Activated CD4-positive, CD25-positive, alpha-beta regulatory T cell (primary cell): Measurements from ENCODE around the gene GOLT1A.

Experiments used
- DNase-seq, 4 experiments: peaks; one replicate each; lab custom pipeline; 2025; lab: John Stamatoyannopoulos, UW

Gene GOLT1A

DNA sequence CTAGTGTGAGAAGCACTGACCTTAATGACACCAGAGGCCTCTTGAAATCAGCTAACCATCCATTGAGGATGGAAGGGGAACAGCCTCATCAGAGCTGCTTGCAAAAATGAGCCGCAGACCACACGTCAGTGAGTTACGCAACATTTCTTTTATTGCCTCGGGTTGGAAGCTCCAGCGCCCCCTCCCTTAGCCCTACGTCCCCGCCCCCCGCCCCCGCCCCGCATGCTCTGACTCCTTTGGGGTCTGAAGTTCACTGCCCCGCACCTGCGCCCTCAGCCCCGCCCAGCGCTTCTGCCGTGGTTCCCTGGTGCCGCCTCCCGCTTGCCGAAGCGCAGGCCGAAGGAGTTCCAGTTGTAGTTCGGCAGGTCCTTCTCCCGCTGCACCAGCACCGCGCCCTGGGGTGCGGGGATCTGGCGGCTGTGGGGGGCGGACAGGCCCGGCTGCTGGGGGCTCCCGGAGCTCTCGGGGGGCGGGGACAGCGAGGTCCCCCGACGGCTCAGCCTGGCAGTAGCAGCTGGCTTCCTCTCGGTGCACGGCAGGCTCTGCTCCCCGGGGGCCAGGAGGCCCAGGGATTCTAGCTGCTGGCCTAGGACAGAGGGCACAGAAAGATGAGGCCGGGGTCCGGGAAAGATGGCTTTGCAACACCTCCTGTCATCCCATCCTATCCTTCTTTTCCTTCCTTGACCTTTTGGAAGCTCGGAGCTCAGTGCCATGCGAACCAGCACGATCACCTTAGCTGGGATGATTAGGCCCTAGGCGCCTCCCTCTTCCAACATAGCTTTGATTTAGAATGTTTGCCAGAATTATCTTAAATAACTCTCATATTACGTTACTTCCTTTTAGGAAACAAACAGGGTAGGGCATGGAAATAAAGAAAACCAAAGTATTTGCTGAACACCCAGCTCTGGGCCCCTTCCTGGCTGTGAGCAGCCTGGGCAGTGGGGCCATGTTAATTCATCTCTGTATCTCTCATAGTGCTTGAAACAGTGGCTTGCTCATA, 23.3 kb downstream of the GOLT1A start:
- no peak for DNase-seq

DNA sequence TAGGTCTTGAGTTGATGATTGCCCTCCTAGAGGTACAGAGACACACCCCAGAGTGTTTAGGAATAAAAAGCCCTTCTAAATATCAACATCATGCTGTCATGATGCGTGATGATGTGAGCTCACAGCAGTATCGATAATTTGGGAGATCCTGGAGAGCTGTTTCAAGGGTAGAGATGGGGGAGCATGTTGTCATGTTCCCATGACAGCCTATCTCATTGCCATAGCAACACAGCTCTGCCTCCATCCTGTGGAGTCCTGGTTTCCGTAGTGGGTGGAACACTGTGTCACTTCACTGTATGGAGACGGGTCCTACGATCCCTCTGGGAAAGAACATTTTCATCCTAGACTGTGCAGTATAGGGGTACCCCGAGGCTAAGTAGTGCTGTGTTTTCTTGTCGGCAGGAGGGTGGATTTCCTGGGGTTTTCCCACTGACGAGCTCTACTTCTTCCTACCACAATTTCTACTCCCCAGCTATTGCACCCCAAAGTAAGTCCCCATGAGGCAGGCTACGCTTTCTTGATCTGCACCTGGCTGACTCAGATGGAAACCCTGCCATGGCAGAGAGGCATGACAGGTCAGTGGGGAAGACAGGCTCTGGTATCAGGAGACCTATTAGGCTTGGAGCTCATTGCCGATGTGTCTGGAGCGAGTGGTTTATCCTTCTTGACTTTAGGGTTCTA, 24.7 kb downstream of the GOLT1A start:
- no peak for DNase-seq

DNA sequence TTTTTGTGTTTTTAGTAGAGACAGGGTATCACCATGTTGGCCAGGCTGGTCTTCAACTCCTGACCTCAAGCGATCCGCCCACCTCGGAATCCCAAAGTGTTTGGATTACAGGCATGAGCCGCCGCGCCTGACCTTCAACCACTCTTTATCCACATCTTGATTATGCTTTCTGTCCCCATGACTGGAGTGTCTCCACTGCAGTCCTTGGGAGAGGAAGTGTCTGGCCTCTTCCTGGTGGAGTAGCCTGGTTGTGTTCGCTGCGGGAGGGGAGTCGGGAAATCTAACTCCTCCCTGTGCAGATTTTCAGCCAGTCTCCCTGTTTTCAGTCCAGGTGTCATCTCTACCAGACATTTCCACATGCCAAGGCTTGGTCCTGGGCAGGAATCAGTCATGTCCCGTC, 27.2 kb downstream of the GOLT1A start:
- no peak for DNase-seq

DNA sequence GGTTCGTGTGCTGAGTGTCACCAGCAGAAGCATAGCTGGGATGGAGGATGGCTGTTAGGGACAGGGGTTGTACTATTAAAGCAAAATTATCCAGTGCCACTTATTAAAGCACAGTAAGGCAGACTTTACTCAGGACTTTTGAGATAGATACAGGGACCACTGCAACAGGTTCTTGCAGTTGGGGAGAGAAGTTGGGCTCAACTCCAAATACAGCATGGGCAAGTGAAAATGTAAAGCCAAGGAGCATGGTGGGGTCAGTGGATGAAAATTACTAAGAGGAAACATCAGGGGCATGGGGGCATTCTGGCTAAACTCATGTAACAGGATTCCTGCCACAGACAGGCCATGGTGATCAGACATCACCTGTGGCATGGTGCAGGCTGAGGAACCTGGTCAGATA, 32.7 kb downstream of the GOLT1A start:
- DNase-seq, result no peak

DNA sequence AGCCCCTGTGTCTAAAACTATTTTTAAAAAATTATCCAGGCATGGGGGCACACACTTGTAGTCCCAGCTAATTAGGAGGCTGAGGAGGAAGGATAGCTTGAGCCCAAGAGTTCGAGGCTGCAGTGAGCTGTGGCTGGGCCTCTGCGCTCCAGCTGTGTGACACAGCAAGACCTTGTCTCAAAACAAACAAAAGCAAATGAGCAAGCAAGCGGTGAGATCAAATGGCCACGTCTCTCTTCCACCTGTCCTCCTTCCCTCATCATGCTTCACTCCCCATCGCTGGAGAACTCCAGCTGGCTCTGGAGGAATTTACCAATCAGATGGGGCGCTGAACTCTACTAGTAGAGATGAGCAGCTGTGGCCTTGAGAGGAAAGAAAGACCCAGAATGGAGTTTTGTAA, 33.7 kb downstream of the GOLT1A start:
- no peak for DNase-seq

DNA sequence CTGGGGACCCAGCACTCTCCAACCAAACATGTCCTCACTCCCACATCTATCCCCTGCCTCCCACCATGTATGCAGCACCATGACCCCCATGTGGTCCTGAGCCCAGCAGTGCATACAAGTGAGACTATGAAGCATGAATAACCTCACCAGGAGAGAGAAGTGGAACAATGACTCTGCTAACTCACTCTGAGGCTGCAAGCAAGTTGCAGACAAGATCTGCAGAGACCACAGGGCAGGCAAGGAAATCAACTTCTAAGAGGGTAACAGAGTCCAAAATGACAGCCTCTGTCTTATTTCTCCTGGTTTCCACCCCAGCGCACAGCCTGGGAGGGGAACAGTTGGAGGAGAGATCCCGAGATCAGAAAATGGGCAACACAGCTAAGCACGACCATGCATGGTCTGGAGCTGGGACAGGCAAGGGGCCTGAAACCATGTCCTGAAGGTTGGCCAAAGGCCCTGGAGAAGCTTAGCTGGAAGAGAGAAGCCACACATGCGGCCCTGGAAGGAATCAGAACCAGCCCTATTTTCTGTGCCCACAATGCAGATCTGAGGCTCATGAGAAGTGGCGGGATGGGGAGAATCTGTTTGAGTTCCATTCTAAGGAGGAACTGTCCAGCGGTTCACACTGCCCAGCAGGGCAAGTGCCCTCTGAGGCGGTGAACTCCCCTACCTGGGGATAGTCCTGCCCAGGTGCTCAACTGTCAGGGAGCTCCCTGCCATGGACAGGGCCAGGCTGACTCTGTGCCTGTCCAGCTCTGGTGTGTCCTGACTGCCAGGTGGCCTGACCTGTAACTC, 35.1 kb downstream of the GOLT1A start:
- no peak for DNase-seq

DNA sequence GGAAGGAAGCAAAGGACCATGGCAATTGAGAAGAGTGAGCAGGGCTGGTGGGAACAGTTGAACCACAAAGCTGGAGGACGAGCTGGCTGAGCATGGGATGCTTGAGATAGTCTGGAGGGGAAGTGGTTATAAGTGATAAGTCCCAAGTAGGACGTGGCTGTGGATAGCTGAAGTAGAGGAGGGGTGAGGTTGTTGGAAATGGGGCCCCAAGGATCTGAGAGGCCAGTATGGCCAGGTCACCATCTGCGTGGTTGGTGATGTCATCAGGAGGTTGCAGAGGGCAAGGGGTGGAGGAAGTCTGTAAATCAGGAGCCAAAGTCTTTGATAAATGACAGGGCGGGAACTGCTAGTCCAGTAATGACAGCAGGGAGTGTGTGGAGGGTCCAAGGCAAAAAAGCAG, 36.7 kb downstream of the GOLT1A start:
- no peak for DNase-seq

DNA sequence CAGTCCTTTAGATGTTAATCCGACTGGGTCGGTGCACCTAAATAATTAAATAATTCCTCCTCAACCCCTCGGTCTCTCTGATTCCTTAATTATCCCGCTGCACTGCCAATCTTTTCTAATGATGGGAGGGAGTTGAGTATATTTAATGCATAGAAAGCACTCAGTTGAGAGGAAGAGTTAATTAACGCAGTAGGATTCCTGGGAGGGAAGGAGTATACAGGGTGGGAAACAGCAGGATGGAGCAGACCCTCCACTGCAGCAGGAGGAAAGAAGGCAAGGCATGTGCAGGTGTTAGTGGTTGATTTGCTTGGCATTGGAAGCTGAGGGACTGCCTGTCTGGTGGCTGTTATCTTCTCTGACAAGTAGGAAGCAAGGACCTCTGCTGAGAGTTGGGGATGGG, 37.7 kb downstream of the GOLT1A start:
- DNase-seq, result no peak

DNA sequence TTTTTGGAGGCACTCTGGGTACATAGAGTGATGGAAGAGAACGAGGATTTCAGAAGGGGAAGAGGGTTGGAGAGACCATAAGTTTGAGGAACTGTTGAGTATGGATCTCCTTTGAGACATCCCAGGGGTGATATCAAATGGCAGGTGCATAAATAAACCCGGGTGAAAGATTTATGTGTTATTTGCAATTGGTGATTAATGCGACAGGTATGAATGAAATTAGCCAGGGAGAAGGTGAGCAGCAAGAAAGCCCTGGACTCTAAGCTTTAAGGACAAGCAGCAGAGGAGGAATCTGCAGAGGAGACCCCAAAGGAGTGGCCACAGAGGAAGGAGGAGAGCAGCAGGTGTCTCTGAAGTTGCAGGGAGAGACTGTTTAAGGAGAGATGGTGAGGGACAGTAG, 38.8 kb downstream of the GOLT1A start:
- no peak for DNase-seq

DNA sequence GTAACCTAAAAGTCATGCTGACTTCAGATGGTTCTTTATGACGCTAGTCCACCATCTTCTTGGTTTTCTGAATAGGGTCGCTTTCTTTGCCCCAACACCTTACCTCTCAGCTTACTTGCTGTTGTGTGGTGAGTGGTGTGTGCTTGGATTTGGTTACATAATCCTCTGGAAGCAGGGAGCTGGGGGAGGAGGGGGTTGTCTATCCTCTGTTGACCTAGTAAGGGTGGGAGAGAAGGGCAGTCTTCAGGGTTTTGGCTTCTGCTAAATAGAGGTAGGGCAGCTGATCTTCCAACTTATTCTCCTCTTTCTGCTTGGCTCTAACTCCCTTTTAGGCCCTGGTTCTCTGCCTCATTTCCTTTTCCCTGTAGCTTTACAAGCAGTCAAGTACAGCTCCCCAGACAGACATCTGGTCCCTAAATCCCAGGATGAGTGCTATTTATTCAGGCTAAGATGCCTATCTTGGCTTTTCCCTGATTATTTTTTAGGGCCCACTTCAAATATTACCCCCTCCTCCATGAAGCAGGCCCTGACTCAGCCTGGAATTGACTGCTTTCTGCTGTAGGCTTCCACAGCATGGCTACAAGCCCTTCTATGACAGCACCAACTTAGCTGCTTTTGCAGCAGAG, 41.3 kb downstream of the GOLT1A start:
- no peak for DNase-seq

DNA sequence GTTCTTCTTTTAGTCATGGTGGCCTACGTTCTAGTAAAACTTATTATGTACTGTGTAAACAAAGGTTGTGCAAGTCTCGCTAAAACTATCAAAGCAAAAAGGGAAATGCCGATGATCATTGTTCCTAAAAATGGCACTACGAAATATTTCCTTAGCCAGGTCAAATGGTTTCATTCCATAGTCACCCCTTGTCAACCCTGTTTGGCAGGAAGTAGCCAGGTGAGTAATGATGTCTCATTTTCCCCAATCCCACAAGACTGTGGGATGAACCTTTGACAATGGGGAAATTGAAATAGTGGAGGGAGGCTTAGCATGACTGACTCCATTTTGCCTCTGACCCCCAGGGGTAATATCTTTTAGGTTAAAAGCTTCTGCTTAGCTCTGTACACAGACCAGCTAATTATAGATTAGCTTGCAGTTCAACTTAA, 42.0 kb downstream of the GOLT1A start:
- no peak for DNase-seq

DNA sequence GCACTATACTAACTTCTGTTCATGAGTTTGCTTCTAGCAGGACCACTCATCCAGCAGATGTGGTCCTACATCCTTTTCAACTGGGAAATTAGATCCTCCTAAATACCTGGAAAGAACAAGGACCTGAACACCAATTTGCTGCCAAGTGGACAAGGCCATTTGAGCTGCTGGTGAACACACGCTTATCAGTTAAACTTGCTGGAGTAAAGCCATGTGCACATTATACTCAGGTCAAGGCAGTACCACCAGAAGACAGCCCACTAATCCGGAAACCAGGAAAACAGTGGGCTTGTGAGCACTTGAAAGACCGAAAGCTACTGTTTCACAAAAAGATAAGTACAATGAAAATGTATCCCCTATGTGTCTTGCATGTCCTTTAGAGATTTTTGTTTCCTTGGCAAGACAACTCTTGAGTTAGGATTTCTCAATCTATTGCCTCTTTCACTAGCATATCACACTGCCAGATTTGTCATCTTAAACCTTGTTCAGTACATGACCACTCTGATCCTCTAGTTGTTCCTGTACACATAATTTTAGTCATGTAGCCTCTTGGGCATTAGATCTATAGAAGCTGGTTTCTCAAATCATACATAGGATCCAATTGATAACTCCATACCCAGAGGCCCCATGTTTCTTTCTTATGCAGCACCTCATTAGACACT, 43.2 kb downstream of the GOLT1A start:
- DNase-seq, result no peak

DNA sequence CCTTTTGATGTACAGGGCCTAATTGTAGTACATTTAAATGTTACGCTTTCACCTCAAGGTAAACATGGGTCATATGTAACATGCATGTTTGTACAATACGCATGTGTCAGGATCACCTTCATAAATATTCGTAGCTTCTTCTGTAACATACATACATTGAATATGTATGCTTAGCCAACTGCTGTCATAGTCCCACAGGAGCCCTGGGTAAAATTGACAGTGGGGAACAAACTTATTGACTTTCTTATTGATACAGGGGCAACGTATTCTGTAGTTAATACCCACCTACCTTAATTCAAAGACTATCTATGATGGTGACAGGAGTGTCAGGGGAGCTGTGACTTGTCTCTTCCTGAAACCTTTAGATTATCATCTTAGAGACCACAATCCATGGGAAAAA, 43.9 kb downstream of the GOLT1A start:
- DNase-seq, result no peak

DNA sequence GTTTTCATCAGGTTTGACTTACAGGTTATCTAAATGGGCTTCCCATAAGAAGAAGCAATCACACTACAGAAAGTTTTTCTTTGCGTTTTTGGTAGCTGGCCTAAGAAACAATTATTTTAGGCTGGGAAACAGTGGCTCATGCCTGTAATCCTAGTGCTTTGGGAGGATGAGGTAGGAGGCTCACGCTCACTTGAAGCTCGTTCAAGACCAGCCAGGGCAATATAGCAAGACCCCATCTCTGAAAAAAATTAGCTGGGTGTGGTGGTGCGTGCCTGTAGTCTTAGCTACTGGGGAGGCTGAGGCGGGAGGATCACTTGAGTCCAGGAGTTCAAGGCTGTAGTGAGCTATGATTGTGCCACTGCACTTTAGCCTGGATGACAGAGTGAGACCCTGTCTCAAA, 46.1 kb downstream of the GOLT1A start:
- no peak for DNase-seq

DNA sequence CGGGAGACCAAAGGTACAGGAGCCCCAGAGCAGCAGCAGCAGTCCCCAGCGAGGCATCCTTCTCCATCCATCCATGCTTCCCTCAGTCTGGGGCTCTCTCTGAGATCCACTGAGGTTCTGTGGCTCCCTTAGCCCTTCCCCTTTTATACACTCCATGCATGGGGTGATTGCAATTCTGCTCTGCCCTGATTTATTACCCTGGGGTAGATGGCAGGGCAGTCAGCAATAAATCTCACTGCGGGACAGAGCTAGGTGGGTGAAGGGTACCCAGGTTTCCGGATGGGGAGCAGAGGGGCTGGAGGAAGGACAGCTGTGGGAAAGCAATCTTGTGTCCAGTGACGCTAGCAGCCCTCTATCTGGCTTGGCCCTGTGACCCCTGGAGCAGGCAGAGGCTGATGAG, 47.6 kb downstream of the GOLT1A start, which contains the start of gene REN:
TSS of gene REN (minus strand) at position 119 of the 400 bp plus-strand sequence. CDS start at position 75, 44 bp downstream.
- DNase-seq, result no peak

DNA sequence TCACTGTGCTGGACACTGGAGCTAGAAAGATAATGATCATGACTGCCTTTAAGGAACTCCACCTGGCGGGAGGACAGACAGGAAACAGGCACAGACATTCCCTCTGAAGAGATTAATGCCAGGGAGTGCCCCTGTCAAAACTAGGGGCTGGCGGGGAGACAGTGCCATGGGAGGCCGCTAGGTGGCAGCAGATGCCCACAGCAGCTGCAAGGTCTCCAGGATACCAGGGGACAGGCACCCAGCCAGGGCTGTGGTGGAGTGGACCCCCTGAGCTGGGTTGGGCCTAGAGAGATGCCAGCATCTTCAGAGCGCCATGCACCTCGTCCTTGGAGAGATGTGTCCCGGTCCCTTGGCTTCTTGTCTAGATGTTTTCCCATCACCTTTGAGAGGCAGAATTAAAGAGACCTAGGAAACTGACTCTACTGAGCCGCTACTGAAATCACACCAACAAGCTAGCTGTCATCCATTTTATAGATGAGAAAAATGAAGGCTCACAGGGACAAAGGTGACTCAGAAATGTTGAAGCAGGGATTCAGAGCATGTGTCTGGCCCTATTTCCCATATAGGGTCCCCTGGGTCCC, 51.2 kb downstream of the GOLT1A start:
- DNase-seq, result peak; percentile 44 to 66 (median 54)

DNA sequence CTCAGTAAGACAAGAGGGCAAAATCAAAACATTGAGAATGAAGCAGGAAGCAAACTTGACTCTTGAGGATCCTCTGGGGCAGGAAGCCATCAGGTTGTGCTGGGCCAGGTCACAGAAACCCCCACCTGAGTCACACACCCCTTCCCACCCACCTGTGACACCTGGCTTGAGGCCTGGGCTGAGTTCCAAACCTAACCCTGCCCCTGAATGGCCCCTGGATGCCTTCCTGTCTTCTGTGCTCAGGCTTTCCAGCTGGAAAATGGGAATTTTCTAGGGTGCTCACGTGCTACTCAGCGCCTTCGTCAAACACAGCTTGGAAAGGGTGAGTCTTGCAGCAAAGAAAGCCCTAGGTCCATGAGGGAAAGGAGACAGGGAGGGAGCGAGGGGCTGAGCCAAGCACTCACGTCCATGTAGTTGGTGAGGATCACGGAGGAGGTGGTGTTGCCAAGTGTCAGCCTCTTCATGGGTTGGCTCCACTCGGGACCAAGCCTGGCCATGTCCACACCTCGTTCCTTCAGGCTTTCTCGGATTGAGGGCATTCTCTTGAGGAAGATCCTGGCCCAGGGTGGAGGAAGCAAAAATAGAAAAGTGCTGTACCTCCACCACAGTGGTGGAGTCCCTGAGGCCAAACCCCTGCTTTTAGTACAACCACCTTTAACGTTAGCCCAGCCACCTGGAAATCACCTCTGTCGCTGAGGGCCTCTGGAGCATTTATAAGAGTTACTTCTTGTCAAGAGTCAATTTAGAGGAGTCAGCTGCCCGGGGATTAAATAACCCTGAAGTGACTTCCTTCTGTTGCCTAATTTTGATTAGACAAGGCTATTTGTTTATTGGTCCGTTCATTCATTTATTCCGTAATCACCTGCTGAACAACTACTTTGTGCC, 51.9 kb downstream of the GOLT1A start:
- no peak for DNase-seq

DNA sequence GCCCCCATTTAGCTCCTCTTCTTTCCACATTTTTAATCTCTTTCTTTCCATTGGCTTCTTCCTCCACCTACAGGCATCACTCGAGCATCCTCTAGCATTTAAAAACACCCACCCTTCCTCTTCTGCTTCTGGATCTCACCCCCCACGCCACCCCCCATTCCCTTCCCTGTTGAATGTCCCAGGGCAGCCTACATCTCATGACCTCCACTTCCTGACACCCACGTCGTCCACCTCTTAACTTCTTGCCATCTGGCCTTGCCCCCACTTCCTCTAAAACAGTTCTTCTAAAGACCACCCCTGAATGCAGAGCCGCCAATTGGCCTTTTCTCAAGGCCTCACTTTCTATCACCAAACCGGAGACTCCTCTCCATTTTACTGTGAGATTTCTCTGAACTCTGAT, 55.8 kb downstream of the GOLT1A start:
- no peak for DNase-seq

DNA sequence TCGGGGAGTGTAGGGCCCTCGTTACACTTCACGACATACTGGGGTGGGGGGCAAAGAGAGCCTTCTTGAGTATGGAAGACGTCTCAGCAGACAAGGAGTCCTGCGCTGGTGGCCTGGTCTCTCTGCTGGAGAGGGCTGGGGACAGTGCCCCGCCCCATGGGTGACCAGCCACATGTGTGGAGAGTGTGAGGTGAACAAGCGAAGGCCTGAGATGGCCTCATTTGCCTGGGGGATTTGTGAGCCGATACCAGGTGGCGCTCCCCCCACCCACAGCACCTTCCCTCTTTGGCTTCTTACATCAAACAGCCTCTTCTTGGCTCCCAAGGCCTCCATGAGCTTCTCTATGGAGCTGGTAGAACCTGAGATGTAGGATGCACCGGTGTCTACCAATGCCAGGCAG, 57.9 kb downstream of the GOLT1A start:
- no peak for DNase-seq
